GM18867 (cell line): ENCODE measurements around the gene TNIP3.
"Not testable (repeated sequence)": the region's sequence is repeated elsewhere in the genome, so short reads cannot be mapped to it uniquely, and the experiment has no call there.

Experiments used
- ATAC-seq: cut with Tn5 transposase; IDR thresholded peaks from one replicate; pipeline ENCODE4 v1.9.1; 2021; ENCODE audit warnings: mild to moderate bottlenecking, moderate library complexity; ENCODE audit not compliant: unreplicated experiment

The TNIP3 gene

GRCh38 chr4:121164291-121164690 is at the start of gene TNIP3:
Gene TNIP3 (minus strand): TSS chr4:121164321. CDS start chr4:121164125, 196 bp downstream.
- ATAC-seq: no peak

DNA sequence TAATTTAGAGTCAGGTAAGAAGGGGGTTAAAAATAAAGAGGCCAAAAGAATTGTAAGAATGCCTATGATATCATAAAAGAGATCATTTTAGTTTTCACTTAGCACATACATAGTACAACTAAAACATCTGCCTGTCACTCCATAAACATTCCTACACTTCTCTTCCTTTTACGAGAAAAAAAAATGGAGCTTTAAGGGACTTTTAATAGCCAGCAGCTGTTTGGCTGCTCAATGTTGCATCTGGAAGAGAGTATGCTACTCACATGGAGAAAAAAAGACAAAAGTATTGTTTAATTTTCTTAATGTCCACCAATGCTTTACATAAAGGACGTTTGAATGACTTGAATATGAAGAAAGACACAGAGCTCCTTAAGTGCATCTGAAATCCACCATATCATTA is 48.7 kb upstream of the TNIP3 start:
- no peak for ATAC-seq

DNA sequence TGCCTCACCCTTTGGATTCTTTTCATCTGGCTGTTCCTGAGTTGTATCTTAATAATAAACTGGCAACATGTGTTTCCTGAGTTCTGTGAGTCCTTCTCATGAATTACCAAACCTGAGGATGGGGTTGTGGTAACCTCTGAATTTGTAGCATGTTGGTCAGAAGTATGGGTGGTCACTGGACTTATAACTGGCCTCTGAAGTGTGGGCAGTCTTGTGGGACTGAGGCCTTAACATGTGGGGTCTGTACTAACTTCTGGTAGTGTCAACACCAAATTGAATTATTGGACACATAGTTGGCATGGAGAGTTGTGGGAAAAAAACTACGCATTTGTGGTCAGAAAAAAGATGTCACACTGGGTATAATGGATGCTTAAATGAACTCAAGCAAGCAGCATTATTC is 45.0 kb upstream of the TNIP3 start:
- no peak for ATAC-seq

DNA sequence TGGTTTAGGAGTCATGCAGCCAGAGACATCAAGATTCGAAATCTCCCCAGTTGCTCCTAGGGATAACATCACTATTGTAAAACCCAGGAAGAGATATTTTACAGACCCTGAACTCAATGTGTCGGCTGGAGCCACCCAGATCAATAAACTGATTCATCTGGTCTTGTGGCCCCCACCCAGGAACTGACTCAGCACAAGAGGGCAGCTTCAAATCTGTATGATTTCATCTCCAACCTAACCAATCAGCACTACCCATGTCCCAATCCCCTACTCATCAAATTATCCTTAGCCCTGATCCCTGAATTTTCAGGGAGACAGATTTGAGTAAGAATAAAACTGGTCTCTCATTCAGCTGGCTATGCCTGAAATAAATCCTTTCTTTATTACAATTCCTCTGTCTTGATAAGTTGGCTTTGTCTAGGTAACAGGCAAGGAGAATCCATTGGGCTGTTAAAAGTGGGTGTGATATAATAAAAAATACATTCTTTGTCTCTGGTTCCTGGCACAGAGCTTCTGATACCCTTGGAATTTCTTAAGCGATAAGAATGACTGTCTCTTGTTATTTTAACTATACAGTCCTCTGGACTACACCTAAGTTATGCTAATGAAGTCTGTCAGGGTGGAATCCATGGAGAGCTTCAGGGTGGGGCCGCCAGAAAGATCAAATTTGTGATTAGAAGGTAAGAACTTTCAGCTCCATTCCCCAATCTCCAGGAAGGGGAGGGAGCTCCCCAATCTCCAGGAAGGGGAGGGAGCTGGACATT is 44.3 kb upstream of the TNIP3 start:
- ATAC-seq: no peak

- ATAC-seq: not testable (repeated sequence)
Measured at GRCh38 chr4:121205777-121206176, 41.7 kb upstream of the TNIP3 start.

DNA sequence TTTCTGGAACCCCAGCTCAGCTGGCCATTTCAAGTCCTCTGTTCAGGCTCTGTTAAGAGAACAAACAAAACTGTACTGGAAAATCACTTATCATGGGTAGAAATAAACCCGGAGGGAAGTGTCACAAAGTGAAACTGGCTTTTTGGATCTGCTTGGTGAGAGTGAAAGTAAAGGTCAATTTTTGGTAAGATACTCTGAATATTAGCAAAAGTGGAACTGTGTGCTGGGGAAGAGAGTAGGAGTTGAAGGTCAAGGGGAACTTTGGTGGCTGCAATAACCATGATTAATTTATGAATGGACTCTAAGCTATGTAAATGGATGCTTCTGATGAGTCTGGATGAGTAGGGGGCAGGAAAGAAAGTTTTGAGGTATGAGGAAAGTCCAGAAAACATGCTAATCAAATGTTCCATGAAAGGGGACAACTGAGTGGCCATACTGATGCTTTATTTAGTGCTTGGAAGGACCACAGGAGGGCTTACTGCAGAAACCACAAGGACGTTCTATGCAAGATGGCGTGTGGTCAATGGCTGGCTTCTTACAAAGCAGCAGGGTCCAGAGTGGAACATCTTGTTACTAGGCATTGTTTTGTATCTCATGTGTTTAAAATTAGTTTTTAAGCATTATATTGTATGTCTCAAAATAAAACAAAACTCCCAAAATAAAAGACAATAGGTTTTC is 36.8 kb upstream of the TNIP3 start:
- peak; percentile 68 for ATAC-seq

- ATAC-seq: peak; percentile 89
Measured at GRCh38 chr4:121199742-121200561, 35.8 kb upstream of the TNIP3 start.

- ATAC-seq: no peak
Measured at GRCh38 chr4:121198251-121198650, 34.1 kb upstream of the TNIP3 start.

GRCh38 chr4:121195649-121196048 is 31.5 kb upstream of the TNIP3 start:
- no peak for ATAC-seq

DNA sequence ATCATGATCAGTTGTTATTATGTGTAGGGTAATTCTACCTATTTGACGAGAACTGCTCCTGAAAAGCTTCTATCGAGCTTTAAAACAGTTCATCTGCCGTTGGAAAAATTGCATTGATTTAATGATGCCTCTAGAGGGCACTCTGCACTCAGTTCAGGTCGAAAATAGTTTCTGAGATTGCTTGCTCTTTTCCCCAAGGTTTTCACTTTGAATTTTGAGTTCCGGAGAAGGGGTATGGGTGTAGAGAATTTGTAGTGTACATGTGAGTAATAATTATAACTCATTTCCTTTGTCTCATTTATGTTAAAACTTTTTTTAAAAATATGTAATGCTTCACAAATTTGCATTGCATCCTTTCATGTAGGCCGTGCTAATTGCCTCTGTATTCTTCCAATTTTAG is 28.4 kb upstream of the TNIP3 start:
- ATAC-seq: no peak

GRCh38 chr4:121192013-121192412 is 27.9 kb upstream of the TNIP3 start:
- no peak for ATAC-seq

DNA sequence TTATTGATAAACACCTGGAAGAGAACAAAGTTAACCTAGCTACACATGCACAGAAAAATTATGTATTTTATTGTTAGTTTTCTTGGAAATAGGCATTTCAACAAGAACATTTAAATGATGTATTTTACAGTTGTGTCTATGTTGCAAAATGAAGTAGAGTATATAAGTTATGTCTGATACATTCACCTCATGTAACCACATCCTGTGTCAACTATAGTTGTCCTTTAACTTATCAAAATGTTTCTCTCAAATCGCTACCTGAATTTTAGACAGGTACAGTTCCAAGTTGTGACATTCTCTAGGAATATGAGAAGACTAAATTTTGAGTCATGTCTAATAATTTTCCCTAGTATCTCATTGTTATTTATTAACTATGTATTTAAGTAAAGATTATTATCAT is 27.2 kb upstream of the TNIP3 start:
- no peak for ATAC-seq

DNA sequence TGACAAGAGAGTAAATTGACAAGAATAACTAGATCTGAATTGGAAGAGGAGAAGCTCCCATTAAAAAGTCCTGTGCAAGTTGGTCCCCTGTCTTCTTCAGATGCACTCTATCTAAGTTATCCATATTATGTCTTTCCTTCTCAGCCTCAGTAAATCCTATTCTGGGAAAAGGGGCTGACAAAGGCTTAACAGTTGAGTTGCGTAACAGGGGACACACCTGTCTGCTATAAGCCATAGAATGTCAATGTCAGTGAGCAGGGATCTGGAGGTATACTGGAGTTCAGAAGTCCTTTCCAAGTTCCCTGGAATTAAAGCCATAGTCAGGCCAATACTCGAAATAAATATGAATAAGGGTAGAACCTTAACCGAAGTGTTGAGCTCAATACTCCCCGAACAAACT is 26.3 kb upstream of the TNIP3 start:
- no peak for ATAC-seq

GRCh38 chr4:121189326-121190215 is 25.4 kb upstream of the TNIP3 start:
- peak; percentile 92 for ATAC-seq

- no peak for ATAC-seq
Measured at GRCh38 chr4:121187206-121187605, 23.1 kb upstream of the TNIP3 start.

- peak; percentile 37 for ATAC-seq
Measured at GRCh38 chr4:121185960-121186359, 21.8 kb upstream of the TNIP3 start.

DNA sequence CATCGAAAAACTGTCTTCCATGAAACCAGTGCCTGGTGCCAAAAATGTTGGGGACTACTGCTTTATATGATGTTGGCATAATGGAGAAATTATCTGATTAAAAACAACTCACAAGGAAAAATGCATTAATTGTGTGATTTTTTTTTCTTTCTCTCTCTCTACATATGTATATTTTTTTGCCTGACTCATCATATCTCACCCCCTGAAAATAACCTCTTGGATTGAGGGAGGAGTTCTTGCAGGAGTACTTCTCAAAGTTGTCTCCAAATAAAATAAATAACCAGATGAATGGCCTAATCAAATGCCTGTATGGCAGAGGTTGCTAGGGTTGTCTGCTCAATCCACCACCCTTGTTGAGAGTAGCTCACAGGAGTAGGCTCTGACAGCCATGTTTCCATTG is 19.9 kb upstream of the TNIP3 start:
- ATAC-seq: no peak

- ATAC-seq: no peak
Measured at GRCh38 chr4:121183361-121183760, 19.2 kb upstream of the TNIP3 start.

GRCh38 chr4:121182296-121182695 is 18.2 kb upstream of the TNIP3 start:
- ATAC-seq: peak; percentile 53

GRCh38 chr4:121181493-121181892 is 17.4 kb upstream of the TNIP3 start:
- ATAC-seq: no peak

- no peak for ATAC-seq
Measured at GRCh38 chr4:121180558-121180957, 16.4 kb upstream of the TNIP3 start.
